Nephron progenitor cell (in vitro differentiated cells): ENCODE measurements around the gene MYO18B.

Experiments
- DNase-seq: peaks from one replicate; pipeline ENCODE4 v3.0.0; 2021
- H3K27ac Mint-ChIP-seq: 2 replicates; pipeline ENCODE4 v1.8.0; 2021; ENCODE audit warnings: mild to moderate bottlenecking, moderate library complexity, mixed read lengths
- H3K27me3 Mint-ChIP-seq: 2 replicates; pipeline ENCODE4 v1.8.0; 2021; ENCODE audit warnings: mild to moderate bottlenecking, low read depth, mixed read lengths; ENCODE audit not compliant: poor library complexity
- H3K36me3 Mint-ChIP-seq: 2 replicates; pipeline ENCODE4 v1.8.0; 2021; ENCODE audit warnings: low read depth, mixed read lengths
- H3K4me1 Mint-ChIP-seq: 2 replicates; pipeline ENCODE4 v1.8.0; 2021; ENCODE audit warnings: mixed read lengths
- H3K4me3 Mint-ChIP-seq: 2 replicates; pipeline ENCODE4 v1.8.0; 2021; ENCODE audit warnings: mild to moderate bottlenecking, moderate library complexity, mixed read lengths
- H3K9me3 Mint-ChIP-seq: 2 replicates; pipeline ENCODE4 v1.8.0; 2021; ENCODE audit warnings: mild to moderate bottlenecking, moderate library complexity, mixed read lengths
- TF ChIP-seq, protein P1 (sequence below): fragments of 200-600 bp; sonication (generic); IDR thresholded peaks from 2 replicates; pipeline ENCODE4 v1.5.0; 2021; ENCODE audit warnings: antibody characterized with exemption

Gene MYO18B

DNA sequence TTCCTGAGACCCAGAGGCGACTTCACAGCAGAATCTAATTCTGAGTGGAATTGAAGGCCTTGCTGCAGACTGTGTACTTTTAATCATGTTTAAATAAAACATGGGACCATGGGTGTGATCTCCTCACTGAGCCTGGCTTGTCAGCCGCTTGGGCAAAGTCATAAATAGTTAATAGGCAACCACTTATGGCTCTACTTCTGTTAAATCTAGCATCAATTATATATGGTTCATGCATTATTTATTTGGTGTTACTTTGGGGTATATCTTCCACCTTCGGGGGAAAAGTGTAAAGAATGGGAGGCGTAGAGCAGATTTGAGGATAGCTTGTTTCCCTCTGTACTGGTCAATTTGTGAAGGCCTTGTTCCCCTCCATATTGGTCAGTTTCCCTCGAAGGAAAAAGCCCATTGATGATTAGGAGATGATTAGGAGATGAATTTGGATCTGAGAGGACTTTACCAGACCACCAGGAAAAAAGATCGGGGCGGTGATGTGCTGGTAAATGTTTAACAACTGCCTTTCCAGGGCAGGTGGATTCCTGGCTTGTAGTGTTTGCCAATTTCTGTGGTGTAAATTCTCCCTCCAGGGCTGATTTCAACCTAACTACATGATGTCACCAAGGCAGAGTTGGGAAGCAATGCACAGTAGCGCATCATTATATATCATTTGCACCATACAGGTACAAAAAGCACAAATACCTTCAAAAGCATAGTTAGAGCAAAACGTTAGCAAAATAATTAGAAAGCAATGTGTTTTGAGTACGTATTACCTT, 223.2 kb downstream of the MYO18B start:
- no peak overlapping the region for H3K4me3 Mint-ChIP-seq
- H3K4me1 Mint-ChIP-seq, result peaks cover 31% of the 10 kb centered on the region
- H3K36me3 Mint-ChIP-seq, result peaks cover 13% of the 10 kb centered on the region
- peaks cover 45% of the 10 kb centered on the region for H3K9me3 Mint-ChIP-seq
- H3K27ac Mint-ChIP-seq, result no peak overlapping the region
- TF ChIP-seq, protein P1, sequence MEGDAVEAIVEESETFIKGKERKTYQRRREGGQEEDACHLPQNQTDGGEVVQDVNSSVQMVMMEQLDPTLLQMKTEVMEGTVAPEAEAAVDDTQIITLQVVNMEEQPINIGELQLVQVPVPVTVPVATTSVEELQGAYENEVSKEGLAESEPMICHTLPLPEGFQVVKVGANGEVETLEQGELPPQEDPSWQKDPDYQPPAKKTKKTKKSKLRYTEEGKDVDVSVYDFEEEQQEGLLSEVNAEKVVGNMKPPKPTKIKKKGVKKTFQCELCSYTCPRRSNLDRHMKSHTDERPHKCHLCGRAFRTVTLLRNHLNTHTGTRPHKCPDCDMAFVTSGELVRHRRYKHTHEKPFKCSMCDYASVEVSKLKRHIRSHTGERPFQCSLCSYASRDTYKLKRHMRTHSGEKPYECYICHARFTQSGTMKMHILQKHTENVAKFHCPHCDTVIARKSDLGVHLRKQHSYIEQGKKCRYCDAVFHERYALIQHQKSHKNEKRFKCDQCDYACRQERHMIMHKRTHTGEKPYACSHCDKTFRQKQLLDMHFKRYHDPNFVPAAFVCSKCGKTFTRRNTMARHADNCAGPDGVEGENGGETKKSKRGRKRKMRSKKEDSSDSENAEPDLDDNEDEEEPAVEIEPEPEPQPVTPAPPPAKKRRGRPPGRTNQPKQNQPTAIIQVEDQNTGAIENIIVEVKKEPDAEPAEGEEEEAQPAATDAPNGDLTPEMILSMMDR, result no peak
- peaks cover 42% of the 10 kb centered on the region for H3K27me3 Mint-ChIP-seq
- DNase-seq, result no peak

DNA sequence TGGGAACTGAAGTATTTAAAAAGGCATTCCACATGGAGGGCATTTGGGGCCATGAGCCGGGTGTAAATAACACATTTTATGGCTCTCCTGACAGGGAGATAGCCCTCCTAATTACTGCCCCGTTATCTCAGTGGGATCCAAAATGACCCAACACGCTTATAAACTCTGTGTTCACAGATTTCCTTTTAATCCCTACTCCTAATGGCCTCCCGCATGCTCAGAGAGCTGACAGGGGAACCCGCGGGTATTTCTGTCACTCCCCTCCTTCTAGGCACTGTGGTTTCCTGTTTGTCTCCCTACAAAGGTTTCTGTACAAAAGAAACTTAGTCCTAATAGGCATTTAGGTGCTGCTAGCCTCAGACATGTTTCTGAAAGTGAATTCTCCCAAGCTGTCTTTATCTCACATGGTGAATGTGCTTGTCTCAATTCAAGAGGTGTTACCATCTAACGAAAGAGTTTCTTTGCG, 224.5 kb downstream of the MYO18B start:
- Mint-ChIP-seq H3K4me3 (peak overlapping the region; percentile 21), H3K9me3 (peaks cover 45% of the 10 kb centered on the region), H3K4me1 (peaks cover 24% of the 10 kb centered on the region), H3K36me3 (peaks cover 13% of the 10 kb centered on the region), H3K27ac (peak overlapping the region; percentile 76), H3K27me3 (peaks cover 29% of the 10 kb centered on the region)
- peak; percentile 48 for DNase-seq
- TF ChIP-seq, protein P1, result no peak

DNA sequence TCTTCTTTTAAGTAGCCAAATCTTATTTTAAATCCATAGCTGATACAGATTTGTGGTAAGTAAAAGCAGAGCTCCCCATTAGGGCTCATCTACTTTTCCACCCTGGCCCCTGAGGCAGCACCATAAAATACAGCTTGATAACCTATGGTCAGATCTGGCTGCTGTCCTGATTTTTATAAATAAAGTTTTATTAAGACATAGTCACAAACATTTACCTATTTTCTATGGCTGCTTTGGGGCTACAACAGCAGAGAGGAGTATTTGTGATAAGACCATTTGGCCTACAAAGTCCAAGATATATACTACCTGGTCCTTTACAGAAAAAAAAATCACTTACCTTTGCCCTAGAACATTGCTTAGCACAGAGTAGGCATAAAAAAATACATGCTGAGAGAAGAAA, 227.3 kb downstream of the MYO18B start:
- H3K36me3 Mint-ChIP-seq, result no peaks in the 10 kb centered on the region
- H3K9me3 Mint-ChIP-seq, result peaks cover 20% of the 10 kb centered on the region
- H3K4me1 Mint-ChIP-seq, result peaks cover 24% of the 10 kb centered on the region
- no peak overlapping the region for H3K27ac Mint-ChIP-seq
- no peak overlapping the region for H3K4me3 Mint-ChIP-seq
- DNase-seq, result no peak
- H3K27me3 Mint-ChIP-seq, result peaks cover 10% of the 10 kb centered on the region
- TF ChIP-seq, protein P1, result no peak

DNA sequence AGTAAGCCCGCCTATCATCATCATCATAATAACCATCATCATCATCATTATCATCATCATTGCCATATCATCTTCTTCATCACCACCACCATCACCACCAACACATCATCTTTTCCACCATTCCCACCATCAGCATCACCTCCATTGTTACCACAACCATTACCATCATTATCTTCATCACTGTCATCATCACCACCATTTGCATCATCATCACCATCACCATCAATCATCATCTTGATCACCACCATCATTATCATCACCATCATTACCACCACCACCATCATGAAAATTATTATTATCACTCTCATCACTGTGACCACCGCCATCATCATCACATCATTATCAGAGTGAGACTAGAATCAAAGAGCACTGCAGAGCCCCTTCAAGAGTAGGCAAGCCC, 227.9 kb downstream of the MYO18B start:
- Mint-ChIP-seq H3K36me3 (no peaks in the 10 kb centered on the region), H3K27ac (no peak overlapping the region), H3K4me3 (no peak overlapping the region), H3K4me1 (peaks cover 29% of the 10 kb centered on the region), H3K9me3 (peaks cover 14% of the 10 kb centered on the region), H3K27me3 (peaks cover 10% of the 10 kb centered on the region)
- TF ChIP-seq, protein P1, result no peak
- no peak for DNase-seq

DNA sequence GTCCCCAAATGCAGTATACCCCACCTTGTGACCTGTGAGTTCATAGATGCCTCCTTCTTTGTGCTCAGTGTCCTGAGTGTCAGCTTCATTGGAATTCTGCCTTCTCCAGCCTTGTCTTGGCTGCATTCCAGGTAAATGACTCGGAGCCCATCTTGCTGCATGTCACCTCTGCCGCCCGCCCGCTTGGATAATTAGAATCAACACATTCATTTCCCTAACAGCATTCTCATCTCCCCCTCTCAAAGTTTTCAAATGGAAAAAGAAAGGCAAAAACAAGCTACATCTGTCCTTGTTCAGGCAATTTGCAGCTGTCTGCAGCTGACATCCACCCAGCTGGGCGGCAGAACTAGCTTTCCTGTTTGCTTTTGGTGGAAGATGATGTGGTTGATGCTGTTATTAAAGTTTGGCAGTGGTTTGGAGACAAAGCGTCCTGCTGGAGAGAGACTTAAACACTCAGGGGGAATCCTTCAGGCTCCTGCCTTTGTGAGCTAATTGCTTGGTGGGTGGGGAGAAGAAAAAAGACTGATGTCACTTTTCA, 228.5 kb downstream of the MYO18B start:
- TF ChIP-seq, protein P1, result no peak
- no peaks in the 10 kb centered on the region for H3K36me3 Mint-ChIP-seq
- H3K27me3 Mint-ChIP-seq, result peaks cover 10% of the 10 kb centered on the region
- no peak overlapping the region for H3K27ac Mint-ChIP-seq
- DNase-seq, result no peak
- no peak overlapping the region for H3K4me3 Mint-ChIP-seq
- H3K4me1 Mint-ChIP-seq, result peaks cover 32% of the 10 kb centered on the region
- H3K9me3 Mint-ChIP-seq, result peaks cover 9% of the 10 kb centered on the region
